Inferior parietal cortex (tissue), 1 donor: ENCODE measurements around the gene ANK2.

Source experiments
- DNase-seq: peaks from one replicate; pipeline ENCODE4 v3.0.0-alpha.2; 2016; ENCODE audit errors: extremely low spot score

The ANK2 gene

DNA sequence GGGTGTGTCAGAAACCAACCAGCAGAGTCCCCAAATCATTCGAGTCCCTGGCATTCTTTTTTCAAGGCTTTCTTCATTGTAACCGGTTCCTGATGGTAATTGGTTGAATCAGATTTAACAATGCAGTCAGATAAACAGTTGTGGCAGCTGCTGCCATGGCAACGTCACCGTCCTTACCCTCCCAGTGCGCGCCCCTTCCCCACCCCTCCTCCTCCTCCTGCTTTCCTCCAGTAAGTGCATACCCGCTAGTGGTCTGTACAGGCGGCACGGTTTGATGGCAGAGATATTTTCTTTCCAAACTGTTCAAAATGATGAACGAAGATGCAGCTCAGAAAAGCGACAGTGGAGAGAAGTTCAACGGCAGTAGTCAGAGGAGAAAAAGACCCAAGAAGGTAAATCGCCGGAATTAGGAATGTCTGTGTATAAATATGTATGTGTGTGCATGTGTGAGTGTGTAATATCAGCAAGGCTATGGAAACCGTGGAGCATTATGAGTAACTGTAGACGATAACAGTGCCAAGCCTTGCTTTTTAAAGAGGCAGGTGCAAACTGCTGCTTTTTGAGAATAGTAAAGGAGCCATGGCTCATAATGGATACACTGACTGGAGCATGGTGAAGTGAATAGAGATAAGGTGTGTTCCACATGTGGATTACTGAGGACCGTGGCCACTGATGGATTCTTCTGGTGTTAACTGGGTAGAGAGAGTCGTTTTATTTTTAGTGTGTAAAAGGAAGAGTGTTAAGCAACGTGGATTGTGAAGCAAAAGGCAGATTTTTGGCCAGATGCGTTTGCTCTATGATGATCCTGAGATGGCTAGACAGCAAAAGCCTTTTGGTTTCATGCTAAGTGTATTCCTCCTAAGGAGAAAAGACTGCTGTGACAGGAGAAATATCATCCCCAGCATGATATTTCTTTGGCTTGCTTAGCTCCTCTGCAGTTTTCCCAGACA lies at the start of gene ANK2:
Gene ANK2 (plus strand): TSS at position 233 of the 950 bp plus-strand sequence. CDS start 76 bp downstream, at position 309.
- peak; percentile 68 for DNase-seq

DNA sequence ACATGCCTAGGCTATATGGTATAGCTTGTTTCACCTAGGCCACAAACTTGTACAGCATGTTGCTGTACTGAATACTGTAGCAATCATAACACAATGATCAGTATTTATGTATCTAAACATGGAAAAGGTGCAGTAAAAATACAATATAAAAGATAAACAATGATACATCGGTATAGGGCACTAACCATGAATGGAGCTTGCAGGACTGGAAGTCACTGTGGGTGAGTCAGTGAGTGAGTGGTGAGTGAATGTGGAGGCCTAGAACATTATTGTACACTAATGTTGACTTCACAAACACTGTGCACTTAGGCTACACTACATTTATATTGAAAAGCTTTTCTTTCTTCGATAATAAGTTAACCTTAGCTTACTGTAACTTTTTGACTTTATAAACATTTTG lies 45.6 kb upstream of the ANK2 start:
- DNase-seq, result no peak

DNA sequence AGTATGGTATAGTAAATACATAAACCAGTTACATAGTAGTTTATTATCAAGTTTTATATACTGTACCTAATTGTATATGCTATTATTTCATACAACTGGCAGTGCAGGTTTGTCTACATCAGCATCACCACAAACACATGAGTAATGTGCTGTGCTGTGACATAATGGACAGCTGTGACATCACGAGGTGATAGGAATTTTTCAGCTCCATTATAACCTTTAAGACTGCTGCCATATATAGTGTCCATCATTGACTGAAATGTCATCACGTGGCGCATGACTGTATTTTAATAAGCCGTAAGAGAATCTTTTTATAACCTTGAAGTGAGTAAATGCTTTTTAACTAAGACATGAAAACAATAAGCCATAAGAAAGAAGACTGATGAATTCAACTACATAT lies 44.8 kb upstream of the ANK2 start:
- DNase-seq, result no peak

- DNase-seq, result no peak
Measured at GRCh38 chr4:113006632-113007031, 42.8 kb upstream of the ANK2 start.

GRCh38 chr4:113007151-113007550 lies 42.3 kb upstream of the ANK2 start:
- DNase-seq, result no peak

GRCh38 chr4:113008135-113008534 lies 41.3 kb upstream of the ANK2 start:
- no peak for DNase-seq

- peak; percentile 41 for DNase-seq
Measured at GRCh38 chr4:113008716-113009115, 40.7 kb upstream of the ANK2 start.

GRCh38 chr4:113009461-113009860 lies 40.0 kb upstream of the ANK2 start:
- DNase-seq, result no peak

- DNase-seq, result peak; percentile 54
Measured at GRCh38 chr4:113012122-113012725, 37.2 kb upstream of the ANK2 start.

DNA sequence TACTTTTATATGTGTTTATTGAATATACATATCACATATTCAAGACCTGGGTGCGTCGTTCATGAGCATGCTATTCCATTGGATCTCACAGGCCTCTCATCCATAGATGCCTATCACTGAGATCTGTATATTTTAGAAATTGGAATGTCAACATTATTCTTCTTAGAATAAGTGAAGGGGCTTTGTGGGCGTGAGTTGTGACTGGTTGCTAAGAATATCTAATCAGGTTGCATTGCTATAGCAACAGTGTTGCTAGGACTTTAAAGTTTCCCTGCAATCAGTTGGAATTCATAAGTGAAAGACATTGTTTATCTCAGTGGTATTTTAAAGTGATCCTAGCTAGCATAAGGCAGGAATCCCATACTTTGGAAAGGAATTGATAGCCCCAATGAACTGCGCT lies 36.7 kb upstream of the ANK2 start:
- DNase-seq, result peak; percentile 50

DNA sequence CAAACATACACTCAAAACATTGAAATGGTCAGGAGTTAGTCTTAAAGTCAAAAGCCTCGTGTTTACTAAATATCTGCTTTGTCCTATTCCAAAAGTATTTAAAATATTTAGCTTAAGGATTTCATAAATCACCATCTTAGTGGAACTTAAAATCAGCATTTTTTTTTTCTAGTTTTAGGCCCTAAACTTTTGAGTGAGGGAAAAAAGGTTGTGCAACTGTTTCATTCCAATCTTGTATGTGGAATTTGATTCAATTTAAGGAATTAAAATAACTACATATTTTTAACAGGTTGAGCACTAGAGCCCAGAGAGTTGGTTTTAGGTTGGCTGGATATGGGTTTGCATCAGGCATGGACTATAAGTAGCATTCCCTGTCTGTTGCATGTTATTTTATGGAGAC lies 35.7 kb upstream of the ANK2 start:
- DNase-seq, result no peak

DNA sequence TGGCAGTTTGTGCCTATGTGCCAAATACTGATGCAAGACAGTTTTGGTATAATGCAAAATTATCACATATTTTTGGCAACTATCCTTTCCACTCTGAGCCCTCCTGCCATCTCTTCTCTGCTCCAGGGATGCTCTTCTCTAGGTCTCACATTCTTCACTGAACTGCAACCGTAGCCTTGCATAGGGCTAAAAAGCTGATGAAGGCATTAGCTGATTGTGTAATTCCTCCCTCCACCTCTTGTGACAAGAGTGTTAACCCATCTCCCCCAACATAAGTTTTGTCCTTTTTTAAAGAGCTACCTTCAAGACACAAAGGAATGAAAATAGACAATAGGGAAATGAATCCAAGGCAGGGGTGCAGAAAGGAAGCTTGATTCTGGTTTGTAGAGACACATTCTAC lies 33.1 kb upstream of the ANK2 start:
- no peak for DNase-seq

DNA sequence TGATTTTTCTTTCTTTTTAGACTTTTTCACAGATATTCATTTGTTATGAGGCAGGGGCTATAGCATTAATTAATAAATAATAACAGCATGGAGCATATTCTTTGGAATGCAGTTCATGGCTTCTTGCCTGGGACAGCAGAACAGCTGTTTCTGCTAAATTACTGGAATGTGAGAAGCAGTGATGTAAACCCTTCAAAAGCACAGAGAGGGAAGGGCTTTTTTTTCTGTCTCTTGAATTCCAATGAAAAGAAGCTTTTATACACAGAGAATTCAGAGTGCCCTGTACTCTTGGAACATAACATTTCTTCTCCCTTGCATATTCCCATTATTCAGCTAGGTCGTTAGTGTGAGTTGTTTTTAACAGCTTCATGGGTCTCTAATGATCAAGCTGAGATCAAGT lies 28.5 kb upstream of the ANK2 start:
- DNase-seq, result peak; percentile 66

DNA sequence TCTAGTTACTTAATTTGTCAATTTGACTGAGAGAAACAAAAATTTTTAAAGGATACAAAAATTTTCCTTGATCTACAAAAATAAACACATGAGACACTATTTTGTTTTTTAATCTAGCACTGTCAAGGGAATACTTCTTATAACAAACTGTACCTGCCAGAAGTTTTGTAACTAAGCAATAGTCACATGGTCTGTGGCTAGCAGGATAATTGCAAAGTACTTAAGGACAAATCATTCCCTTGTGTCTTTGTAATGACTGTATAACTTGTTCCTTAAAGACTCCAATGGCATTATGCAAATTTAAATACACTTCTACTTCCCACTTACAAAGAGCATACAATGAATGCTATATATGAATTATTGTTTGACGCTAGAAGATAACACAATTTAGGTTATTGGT lies 25.1 kb upstream of the ANK2 start:
- DNase-seq, result no peak

DNA sequence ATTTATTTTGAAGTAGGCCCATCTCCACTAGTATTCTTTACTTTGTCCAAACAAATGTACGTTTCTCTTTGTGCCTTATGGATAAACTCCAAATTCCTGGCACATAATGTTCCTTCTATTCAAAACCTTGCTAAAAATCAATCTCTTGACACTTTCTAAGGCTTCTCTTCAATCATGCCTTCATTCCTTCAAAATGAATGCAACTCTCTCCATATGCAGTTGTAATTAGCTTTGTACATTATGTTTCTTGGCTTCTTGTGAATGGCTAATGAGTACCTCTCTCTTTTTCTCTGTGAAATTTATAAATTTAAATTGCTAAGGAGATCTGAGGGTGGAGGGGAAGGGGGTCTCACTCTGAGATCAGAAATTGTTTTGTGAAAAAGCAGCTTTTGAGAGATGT lies 24.0 kb upstream of the ANK2 start:
- no peak for DNase-seq

GRCh38 chr4:113026556-113026955 lies 22.9 kb upstream of the ANK2 start:
- no peak for DNase-seq

DNA sequence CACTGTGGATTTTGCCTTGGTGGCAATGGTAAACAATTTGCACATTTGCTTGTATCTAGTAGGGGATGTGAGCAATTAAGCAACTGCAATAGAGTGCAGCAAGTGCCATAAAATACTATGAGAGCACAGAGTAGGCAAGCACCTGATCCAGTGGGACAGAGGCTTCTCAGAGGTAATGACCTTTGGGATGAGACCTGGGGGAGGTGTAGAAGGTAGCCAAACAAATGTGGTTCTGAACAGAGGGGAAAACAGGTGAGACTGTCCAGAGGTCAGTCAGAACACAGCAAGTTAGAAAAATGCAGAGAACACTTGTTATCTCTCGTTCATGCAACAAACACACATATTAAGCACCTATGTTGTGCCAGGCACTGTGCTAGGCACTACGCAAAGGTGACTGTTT lies 21.4 kb upstream of the ANK2 start:
- DNase-seq, result no peak

GRCh38 chr4:113031212-113031611 lies 18.2 kb upstream of the ANK2 start:
- DNase-seq, result no peak

GRCh38 chr4:113040793-113041192 lies 8.7 kb upstream of the ANK2 start:
- no peak for DNase-seq

GRCh38 chr4:113042502-113042901 lies 7.0 kb upstream of the ANK2 start:
- DNase-seq, result no peak

DNA sequence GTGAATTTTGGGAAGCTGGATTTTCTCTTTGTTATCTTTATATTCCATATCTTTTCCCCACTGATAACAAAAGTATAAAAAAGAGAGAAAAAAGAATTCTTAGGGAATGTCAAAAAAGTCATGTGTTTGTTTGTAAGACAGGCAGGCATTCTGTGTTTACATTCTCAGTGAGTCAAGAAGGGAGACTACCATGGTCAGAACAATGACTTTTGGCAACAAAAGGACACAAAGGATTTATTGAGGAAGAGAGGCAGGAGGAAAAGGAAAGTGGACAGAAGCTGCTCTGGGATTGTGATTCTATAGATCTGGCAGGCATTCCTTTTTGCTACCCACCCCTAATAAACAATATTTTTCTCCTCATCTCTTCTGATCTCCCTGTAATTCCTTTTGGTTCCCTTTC lies 5.9 kb upstream of the ANK2 start:
- DNase-seq, result no peak

GRCh38 chr4:113050371-113050755 lies 910 bp downstream of the ANK2 start:
- DNase-seq, result peak; percentile 59

DNA sequence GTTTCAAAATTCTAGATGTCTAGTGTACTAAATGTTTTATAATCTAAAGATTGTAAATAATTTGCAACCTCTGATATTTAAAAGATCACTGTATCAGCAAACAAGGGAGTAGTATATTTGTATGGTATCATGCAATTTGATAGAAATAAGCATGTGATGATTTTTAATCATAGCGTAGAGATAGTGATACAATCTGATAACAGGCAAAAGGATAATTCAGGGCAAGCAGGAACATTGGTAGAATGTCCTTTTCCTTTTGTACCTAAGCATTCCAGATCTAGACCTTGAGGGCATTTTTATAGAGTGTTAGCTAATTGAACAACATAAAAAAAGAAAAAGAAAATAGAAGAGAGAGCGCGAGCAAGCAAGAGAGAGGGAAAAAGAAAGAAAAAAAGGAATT lies 1.4 kb downstream of the ANK2 start:
- DNase-seq, result peak; percentile 42
